GM13977 (cell line): Measurements from ENCODE around the gene CSTA.

ENCODE experiments used
- DNase-seq: peaks from one replicate; pipeline ENCODE4 v3.0.0; 2012; ENCODE audit warnings: low spot score
- CTCF ChIP-seq: IDR thresholded peaks from 2 replicates; pipeline ENCODE4 v1.5.1; 2012; ENCODE audit warnings: mild to moderate bottlenecking, control low read depth; ENCODE audit not compliant: insufficient read depth; ENCODE audit errors: extremely low read depth, missing control alignments
- in situ Hi-C: fragments of 300-500 bp; cut with MboI; formaldehyde crosslinking; loops from one replicate; pipeline ENCODE4 v1.12.0; 2022; ENCODE audit warnings: low sequenced_read_pairs, low pct_unique_long_range_greater_than_20kb, mixed read lengths, inconsistent platforms; ENCODE audit not compliant: unreplicated experiment

CSTA gene

GRCh38 chr3:122316368-122316767 lies 8.7 kb upstream of the CSTA start:
- TF ChIP-seq CTCF, result no peak
- DNase-seq, result no peak
- in situ Hi-C loops, result no loop called here

DNA sequence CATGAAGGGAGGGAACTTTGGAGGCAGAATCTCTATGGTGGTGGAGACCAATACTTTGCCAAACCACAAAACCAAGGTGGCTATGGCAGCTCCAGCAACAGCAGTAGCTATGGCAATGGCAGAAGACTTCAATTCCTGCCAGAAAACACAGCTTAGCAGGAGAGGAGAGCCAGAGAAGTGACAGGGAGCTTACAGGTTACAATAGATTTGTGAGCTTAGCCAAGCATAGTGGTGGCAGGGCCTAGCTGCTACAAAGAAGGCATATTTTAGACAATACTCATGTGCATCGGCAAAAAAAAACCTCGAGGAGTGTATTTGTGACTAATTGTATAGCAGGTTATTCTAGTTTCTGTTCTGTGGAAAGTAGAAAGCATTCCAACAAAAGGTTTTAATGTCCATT lies 6.4 kb upstream of the CSTA start:
- no peak for DNase-seq
- in situ Hi-C loops, result no loop called here
- TF ChIP-seq CTCF, result no peak

- in situ Hi-C loops, result no loop called here
- TF ChIP-seq CTCF, result no peak
- DNase-seq, result peak; percentile 64
Measured at GRCh38 chr3:122322095-122323075, 2.7 kb upstream of the CSTA start.

- TF ChIP-seq CTCF, result no peak
- in situ Hi-C loops, result no loop called here
- DNase-seq, result no peak
Measured at GRCh38 chr3:122325769-122326168, 721 bp downstream of the CSTA start.

DNA sequence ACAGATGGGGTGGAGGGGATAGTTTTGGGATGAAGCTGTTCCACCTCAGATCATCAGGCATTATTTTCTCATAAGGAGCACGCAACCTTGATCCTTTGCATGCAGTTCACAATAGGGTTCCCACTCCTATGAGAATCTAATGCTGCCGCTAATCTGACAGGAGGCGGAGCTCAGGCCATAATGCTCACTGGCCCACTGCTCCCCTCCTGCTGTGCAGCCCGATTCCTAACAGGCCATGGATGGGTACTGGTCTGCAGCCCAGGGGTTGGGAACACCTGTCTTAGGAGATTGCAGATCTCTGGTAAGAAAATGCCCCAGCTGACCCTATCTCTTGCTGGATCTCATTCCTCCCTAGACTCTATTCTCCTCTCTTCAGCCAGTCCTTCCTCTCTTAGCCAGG lies 6.8 kb downstream of the CSTA start:
- no peak for TF ChIP-seq CTCF
- DNase-seq, result no peak
- in situ Hi-C loops, result no loop called here

DNA sequence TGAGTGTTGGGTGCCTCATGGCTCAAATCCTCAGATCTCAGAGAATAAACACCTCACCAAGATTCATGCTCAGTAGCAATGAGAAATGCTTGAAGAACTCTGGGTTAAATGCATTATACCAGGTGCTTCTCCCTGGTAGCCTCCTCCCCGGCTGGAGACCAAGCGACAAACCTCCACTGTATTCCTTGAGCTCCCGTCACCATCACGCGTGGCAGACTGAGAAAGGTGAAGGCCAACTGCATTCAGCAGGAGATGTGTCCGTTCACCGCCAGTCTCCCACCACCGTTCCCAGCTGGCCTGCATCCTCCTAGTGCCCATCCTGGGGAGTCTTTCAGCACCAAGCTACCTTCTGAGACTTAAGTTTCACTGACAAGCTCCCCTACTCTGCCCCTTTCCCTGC lies 7.5 kb downstream of the CSTA start:
- no peak for DNase-seq
- in situ Hi-C loops, result no loop called here
- no peak for TF ChIP-seq CTCF
